SK-N-SH treated with all-trans-retinoic acid at 6 μM for 48 hours (cell line): Measurements from ENCODE around the gene IGSF9.

Experiments
- ISL1 ChIP-seq: fragments of 250-450 bp; sonication (Bioruptor Pico); IDR thresholded peaks from 2 replicates; pipeline ENCODE4 v2.1.2; 2022; ENCODE audit warnings: mild to moderate bottlenecking, moderate library complexity
- TF ChIP-seq, protein P1 (sequence below): fragments of 250-450 bp; sonication (Bioruptor Pico); IDR thresholded peaks from 2 replicates; pipeline ENCODE4 v1.8.0; 2020; ENCODE audit warnings: mild to moderate bottlenecking, moderate library complexity, borderline replicate concordance

DNA sequence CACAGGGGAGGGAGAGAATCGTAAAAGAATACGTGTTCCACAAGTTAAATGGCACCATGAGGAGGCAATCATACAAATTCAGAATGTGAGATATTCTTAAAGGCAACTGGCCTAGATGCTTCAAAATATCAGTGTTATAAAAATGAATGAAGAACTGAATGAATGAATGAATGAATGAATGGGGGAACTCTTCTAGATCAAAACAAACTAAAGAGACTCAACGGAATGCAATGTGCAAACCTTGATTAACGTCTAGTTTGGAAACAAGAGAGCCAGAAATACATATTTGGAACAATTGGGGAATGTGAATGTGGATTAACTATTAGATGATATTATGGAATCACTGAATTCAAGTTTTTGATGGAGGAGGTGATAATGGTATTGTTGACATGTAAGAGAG lies 62.3 kb downstream of the IGSF9 start:
- TF ChIP-seq, protein P1, sequence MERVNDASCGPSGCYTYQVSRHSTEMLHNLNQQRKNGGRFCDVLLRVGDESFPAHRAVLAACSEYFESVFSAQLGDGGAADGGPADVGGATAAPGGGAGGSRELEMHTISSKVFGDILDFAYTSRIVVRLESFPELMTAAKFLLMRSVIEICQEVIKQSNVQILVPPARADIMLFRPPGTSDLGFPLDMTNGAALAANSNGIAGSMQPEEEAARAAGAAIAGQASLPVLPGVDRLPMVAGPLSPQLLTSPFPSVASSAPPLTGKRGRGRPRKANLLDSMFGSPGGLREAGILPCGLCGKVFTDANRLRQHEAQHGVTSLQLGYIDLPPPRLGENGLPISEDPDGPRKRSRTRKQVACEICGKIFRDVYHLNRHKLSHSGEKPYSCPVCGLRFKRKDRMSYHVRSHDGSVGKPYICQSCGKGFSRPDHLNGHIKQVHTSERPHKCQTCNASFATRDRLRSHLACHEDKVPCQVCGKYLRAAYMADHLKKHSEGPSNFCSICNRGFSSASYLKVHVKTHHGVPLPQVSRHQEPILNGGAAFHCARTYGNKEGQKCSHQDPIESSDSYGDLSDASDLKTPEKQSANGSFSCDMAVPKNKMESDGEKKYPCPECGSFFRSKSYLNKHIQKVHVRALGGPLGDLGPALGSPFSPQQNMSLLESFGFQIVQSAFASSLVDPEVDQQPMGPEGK (CRISPR knock-in tag), result no peak
- no peak for TF ChIP-seq ISL1
